ENCODE results near the gene MEI1.
A peak's percentile ranks its signal among the peaks of the same experiment; 100 is the strongest.

Gene MEI1

DNA sequence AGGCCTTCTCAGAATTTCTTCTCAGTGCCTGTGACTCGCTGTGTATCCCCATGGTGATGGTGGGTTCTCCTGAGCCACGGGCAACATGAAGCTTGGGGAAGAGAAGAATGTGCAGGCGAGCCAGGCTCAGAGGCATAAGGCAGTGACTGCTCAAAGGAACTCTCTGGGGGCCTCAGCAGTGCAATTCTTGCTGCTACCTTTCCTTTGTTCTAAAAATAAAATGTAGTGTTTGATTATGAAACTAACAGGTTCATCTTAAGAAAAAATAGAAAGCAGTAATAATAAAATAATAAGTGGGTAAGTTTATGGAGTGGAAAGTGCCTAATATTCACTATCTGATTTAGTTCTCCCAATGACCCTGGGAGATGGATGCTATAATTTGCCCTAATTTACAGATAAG is 46.7 kb downstream of the MEI1 start:
- DNase-seq (ENCODE audit: low read depth) = no peak

DNA sequence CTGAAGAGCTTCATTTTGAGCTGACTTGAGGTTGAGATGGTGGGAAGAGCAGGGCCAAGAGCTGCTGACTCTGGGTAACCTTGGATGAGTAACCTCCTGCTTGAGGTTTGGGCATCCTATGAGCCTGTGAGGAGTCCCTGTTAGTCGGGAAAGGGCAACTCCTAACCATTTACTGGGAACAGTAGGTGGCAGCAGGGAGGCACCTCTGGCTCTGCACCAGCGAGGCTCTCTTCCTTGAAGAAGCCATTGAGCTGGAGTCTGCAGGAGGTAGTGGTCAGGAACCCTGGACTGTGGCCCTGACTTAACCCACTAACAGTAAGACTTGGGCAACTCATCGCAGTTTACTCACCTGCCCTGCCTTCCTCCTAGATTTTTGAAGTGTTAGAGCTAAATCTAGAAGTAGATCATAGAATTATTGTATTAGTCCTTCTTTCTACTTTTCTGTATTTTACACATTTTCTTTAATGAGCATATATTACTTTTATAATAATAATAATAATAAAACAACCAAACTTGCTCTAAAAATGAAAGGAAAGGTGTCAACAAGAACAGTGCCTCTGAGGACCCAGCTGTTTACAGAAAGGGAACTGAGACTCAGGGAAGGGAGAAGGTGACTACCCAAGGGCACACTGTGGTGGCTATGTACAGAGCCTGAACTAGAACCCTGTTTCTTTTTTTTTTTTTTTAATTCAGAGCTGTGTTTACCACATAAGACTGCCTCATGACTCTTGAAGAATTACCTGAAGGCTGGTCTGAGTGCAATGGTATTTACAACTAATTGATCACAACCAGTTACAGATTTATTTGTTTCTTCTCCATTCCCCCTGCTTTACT is 47.5 kb downstream of the MEI1 start:
- peak; percentile 33 for DNase-seq (ENCODE audit: low read depth)

DNA sequence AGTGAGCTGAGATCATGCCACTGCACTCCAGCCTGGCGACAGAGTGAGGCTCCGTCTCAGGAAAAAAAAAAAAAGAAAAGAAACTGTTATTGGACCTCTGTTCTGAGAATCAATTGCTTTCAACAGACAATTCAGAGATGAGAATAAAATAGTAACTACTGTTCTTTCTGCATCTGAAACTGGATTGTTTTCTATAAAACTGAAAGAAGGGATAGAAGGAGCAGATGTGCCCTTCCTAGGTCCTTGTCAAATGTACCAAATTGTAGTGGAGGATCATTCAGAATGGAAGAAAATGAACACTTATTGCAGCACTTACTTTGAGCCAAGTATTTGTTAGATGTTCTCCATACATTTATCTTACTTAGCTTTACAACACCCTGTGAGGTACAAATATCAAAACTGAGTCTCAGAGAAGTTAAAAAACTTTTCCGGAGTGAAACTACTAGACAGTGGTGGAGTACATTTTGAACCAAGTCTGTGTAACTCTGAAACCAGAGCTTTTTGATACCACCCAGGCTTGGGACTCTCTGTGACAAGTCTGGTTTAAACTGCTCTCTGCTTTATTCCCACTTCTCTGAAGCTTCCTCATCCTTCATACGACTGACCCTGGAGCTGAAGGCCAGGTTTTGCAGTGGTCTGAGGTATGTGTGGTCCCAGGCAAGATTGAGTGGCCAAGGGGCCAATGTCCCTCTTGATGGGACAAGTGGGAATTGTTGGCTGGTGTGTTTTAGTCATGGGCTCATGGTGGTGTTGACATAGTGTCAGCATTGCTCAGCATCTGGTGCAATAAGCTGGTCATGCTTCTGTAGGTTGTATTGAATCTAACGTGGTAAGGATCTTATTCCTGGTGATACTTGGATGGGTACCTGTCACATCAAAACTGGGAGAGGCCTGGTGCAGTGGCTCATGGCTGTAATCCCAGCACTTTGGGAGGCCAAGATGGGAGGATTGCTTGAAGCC is 53.0 kb downstream of the MEI1 start:
- DNase-seq (ENCODE audit: low read depth) = no peak

DNA sequence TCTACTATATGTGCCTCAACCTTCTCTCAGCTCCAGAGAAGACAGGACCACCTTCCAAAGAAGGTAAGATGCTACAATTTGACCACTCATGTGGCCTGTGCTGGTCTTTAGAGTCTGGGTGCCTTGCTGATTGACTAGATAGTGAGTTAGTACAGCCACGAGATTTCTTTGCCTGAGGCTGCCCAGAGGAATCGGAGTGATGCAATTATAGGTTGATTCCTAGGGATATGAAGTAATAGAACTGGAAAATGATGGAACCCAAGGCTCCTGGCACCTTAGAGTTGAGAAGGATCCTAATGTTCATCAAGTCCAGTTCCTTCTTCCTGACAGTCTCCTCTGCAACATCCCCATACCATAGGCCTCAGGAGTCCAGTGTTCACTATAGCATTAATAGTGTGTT is 54.7 kb downstream of the MEI1 start:
- DNase-seq (ENCODE audit: low read depth) = no peak

DNA sequence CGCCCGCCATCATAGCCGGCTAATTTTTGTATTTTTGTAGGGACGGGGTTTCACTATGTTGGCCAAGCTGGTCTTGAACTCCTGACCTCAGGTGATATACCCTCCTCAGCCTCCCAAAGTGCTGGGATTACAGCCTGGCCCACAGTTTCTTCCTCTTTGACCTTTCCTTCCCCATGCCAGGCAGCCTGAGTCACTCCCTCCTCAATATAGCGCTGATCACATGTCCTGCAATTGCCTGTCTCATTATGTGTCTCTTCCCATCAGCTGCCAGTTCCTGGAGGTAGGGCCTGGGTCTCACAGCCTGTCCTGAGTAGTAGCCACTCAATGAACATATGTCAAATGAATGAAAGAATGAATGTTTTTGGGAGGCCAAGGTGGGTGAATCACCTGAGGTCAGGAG is 58.2 kb downstream of the MEI1 start:
- no peak for DNase-seq (ENCODE audit: low read depth)

DNA sequence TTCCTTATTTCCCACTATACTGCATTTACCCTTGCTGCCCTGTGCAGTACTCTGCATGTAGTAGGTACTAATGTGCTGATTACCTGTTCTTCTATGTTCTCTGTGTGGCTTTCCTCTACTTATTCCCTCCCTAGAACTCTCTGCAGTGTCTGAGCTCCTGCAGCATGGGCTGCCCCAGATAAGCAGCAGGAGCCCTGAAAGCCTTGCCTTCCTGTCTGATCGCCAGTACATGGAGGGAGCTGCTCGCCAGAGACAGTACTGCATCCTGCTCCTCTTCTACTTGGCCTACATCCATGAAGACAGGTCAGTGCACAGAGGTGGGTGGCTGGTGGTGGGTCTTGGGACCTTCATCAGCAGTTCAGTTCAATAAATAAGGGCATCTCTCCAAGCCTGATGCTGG is 58.9 kb downstream of the MEI1 start:
- DNase-seq (ENCODE audit: low read depth) = no peak

DNA sequence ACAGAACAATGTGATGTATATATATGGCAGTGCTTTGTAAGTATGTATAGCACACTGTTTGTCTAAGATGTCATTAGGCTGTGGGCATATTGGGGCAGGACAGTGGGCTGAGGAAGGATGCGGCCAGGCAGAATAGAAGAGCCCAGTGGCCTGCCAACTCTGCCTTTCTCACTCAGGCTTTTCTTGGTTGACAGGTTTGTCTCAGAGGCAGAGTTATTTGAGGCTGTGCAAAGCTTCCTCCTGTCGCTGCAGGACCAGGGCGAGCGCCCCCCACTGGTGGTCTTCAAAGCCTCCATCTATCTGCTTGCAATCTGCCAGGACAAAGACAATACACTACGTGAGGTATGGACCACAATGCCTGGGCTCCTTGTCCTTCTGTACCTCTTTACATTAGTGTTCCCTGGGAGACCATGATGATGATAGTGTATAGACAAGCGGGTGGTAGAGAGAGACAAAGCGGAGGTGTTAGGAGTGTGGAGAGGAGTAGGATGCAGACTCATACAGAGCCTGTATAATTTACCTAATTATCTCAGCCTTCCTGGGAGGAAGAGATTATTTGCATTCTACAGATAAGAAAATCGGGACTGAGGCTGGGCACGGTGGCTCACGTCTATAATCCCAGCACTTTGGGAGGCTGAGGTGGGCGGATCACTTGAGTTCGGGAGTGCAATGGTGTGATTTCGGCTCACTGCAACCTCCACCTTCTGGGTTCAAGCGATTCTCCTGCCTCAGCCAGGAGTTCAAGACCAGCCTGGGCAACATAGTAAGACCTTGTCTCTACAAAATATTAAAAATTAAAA is 63.9 kb downstream of the MEI1 start:
- peak; percentile 11 for DNase-seq (ENCODE audit: low read depth)

DNA sequence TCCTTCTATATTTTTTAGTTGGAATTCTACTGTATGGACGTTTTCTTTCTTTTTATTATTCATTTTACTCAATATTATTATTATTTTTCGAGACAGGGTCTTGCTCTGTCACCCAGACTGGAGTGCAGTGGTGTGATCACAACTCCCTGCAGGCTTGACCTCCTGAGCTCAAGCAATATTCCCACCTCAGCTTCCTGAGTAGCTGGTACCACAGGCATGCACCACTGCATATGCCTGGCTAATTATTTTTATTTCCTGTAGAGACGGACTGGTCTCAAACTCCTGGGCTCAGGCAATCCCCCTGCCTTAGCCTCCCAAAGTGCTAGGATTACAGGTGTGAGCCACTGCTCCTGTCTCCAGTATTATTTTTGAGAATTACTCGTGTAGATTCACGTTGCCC is 67.2 kb downstream of the MEI1 start:
- DNase-seq (ENCODE audit: low read depth) = no peak

DNA sequence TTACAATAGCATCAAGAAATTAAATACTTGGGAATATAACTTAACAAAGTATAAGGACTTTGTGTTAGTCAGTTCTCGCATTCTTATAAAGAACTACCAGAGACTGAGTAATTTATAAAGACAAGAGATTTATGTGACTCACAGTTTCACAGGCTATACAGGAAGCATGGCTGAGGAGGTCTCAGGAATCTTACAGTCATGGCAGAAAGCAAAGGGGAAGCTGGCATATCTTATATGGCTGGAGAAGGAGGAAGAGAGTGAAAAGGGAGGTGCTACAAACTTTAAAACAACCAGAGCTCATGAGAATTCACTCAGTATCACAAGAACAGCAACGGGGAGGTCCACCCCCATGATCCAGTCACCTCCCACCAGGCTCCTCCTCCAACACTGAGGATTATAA is 69.1 kb downstream of the MEI1 start:
- DNase-seq (ENCODE audit: low read depth) = no peak

DNA sequence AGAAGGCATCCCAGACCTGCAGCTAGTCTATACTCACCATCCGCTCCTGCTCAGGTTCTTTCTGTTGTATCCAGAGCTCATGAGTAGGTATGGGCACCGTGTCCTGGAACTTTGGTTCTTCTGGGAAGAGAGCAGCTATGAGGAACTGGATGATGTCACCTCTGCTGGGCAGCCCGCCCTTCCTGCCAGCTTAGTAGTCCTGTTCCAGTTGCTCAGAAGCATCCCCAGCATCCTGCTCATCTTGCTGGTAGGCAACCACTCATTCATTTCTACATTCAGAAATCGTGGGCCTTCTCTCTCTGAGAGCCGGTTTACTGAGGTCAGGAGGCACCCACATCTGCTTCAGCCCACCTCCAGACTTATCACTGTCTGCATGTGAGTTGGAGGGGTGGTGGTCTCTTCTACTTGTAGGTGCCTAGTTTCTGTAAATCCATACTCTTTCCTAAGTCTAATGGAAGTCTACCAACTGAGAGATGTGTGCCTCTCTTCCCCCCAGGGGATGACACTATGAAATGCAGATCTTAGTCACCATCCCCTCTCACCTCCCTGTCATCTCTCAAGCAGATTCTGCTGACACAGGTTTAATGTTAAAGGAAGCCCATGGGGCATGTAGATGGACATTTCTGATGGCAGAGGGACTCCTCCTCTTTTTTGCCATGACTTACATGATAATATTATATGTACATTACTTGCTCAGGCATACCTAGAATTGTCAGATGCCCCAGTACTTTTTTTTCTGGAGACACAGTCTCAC is 71.6 kb downstream of the MEI1 start:
- DNase-seq (ENCODE audit: low read depth) = no peak

DNA sequence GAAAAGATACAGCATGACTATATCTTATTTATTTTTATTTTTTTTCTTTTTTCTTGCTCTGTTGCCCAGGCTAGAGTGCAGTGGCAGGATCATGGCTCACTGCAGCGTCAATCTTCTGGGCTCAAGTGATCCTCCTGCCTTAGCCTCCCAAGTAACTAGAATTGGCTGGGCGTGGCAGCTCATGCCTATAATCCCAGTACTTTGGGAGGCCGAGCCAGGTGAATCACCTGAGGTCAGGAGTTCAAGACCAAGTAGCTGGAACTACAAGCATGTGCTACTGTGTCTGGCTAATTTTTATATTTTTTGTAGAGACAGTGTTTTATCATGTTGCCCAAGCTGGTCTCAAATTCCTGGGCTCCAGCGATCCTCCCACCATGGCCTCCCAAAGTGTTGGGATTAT is 72.9 kb downstream of the MEI1 start:
- no peak for DNase-seq (ENCODE audit: low read depth)

DNA sequence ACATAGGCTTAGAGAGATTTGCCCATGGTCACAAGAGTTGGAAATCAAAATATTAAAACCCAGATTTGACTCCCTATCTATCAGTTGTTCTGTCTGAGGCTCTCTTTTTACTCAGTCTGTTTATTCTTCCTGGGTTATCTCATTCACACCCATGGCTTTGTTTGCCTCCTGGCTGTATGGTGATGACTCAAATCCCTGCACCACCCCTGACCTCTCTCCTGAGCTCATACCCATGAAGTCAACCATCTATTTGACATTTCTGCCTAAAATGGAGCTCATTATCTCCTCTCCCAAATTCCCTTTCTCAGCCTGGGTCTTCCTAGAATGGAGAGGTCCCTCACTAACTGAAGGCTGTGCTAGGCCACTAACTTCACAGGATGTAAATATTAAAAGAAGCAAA is 73.3 kb downstream of the MEI1 start:
- DNase-seq (ENCODE audit: low read depth) = no peak

DNA sequence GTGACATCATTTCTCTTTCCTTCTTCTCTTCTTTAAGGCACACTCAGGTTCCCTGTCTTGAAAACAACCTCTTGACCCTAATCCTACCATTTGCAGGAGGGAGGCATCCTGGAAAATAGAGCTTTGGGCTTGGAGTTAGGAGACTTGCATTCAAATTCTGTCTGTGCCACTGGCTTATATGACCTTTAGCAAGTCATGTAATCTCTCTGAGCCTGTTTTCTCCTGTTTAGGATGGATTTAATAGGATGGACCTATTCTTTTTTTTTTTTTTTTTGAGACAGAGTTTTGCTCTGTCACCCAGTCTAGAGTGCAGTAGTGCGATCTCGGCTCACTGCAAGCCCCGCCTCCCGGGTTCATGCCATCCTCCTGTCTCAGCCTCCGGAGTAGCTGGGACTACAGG is 76.0 kb downstream of the MEI1 start:
- no peak for DNase-seq (ENCODE audit: low read depth)

DNA sequence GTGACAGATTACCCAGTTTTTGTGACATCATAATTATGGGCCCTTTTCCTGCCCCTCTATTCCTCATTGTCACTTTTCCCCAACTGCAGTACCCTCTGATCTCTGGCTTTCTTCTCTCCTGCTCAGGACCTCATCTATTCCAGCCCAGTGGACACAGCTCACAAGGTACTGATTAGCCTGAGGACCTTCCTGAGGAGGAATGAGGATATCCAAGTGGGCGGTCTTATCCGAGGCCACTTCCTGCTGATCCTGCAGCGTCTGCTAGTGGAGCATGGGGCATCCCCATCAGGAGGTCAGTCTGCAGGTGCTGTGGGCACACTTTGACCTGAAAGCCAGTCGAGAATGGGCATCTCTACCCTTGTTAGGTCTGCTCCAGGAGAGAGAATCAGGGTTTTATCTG is 76.7 kb downstream of the MEI1 start:
- DNase-seq (ENCODE audit: low read depth) = no peak

DNA sequence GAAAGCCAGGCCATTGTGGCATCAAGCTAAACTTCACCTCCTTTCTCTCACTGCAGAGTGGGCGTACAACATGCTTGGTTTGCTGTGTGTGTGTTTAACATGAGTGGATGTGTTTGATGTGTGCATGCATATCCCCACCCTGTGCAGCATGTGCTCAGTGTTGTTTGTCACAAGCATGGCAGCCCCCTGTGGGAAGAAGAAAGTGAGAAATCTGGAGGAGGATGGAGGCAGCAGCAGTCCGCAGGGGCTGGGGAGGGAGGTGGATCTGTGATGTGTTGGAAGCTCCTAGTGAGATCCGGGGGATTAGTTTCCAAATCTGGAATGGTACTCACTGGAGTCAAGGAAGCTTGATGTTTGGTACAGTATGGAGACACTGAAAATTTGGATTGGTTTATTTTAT is 77.1 kb downstream of the MEI1 start:
- no peak for DNase-seq (ENCODE audit: low read depth)

DNA sequence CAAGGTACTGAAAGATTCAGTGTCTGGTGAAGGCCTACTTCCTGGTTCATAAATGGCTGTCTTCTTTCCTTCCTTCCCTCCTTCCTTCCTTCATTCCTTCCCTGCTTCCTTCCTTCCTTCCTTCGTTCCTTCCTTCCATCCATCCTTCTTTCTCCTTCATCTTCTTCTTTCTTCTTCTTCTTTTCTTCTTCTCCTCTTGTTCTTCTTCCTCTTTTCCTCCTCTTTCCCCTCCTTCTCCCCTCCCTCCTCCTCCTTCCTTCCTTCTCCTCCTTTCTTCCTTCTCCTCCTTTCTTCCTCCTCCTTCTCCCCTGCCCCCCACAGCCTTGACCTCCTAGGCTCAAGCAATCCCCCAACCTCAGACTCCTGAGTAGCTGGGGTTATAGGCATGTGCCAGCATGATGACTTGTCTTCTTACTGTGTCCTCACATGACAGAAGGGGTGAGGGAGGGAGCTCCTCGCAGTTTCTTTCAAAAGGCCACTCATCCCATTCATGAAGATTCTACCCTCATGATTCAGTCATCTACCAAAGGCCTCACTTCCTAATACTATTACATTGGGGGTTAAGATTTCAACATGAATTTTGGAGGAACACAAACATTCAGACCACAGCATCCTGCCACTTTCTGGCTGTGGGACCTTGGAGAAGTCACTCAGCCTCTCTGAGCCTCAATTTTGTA is 78.6 kb downstream of the MEI1 start:
- no peak for DNase-seq (ENCODE audit: low read depth)

DNA sequence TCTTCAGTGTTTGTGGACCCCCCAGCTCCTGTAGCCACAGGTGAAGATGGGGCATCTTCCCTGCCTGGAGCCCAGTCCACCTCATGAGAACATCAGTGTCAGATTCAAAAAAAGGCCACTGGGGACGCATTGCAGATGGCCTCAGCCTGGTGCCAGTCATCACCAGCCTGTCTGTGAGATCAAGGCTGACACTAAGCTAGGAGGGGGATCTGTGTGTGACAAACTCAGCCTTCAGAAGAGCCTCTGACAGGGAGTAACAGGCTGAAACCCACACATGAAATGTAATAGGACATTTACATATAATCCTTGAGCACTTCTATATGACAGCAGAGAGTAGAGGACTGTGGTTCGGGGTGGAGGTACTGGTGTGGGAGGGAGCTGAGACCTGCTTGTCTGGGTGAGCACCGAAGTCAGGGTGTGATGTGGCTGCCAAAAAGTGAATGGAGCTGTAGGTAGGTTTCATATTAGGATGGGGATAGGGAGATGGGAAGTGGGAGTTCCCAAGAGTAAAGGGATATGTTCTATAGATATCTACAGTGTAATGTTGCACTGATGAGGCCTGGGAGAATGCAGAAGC is 80.7 kb downstream of the MEI1 start:
- DNase-seq (ENCODE audit: low read depth) = no peak

DNA sequence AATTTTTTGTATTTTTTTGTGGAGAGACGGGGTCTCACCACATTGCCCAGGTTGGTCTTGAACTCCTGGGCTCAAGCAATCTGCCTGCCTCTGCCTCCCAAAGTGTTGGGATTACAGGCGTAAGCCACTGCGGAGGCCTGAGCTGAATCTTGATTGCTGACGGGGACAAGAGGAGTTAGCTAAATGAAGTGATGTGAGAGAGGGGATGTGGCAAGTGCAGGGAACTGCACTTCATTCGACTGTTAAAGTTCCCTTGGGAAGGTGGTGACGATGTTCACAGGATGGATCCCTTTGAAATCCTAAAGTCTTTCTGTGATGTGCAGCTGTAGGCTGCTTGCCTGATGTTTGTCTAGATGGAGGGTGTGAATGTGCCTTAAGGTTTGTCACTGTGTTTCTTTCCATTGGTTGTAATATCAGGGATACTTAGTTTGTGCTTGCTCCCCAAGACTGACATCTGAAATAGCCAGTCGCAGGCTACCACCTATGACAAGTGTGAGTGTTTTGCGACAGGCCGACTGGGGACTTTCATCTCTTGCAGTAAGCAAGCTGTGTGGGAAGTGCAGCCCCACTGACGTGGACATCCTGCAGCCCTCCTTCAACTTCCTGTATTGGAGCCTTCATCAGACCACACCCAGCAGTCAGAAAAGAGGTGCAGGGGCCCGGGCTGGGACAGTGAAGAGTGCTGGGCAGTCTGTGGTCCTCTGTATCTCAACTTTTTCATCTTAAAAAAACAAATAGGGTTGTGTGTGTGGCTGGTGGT is 81.6 kb downstream of the MEI1 start:
- DNase-seq (ENCODE audit: low read depth) = peak; percentile 74

DNA sequence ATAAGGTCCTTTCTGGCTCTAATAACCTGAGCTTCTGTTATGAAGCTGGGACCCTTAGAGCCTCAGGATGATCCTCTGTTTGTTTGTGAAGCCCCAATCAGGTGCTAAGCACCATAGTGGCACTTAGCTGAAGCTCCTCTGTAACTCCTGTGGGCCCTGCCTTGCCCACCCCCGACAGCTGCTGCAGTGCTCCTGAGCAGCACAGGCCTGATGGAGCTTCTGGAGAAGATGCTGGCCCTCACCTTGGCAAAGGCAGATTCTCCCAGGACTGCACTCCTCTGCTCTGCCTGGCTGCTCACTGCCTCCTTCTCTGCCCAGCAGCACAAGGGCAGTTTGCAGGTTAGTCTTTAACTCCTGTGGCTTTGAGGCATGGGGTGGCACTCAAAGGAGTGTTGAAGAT is 82.2 kb downstream of the MEI1 start:
- no peak for DNase-seq (ENCODE audit: low read depth)

DNA sequence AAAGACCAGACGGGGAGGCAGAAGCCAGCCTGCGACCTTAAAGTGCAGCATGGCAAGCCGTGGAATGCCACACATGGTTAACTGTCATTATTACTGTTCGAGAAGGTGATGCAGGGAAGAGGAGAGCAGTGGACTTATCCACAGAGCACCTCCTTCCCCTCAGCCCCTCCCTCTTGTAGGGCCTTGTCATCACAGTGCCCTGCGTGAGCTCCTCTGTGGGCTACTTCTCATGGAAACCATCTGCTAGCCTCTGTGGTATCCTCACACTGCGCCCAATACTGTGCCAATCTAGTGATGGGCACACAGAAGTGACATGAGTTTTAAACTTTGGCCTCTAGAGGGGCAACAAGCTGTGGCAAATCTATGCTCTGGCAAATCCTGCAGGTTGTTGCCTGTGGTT is 83.0 kb downstream of the MEI1 start:
- DNase-seq (ENCODE audit: low read depth) = no peak

Data from activated T-cell treated with anti-CD3 and anti-CD28 coated beads for 1 hour (primary cell).